ENCODE data around the gene KRTAP20-1.

DNA sequence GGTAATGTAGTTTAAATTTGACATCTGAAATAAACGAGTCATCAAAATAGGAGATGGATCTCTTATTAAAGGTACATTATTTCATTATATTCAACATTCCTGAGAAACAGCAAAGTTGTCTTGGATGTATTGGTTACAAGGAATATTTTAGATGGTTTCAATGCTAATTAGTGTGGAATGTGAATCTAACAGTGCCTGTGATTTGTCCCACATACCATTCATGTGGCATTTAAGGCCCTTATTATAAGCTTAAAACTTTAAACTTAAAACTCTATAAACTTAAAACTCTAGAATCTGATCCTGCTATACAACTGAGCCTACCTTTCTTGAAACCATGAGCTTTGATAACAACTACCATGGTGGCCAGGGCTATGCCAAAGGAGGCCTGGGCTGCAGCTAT is 15.4 kb upstream of the KRTAP20-1 start, which contains the start of gene KRTAP22-1:
- no peak for TF ChIP-seq ZNF274 (IDR thresholded peaks at IDR 0.05; ENCODE audit: low read depth, low read length)
- no peak for TF ChIP-seq YY1 (IDR thresholded peaks at IDR 0.05; ENCODE audit: insufficient read depth, insufficient read length)
- no peak for TF ChIP-seq SUZ12 (IDR thresholded peaks at IDR 0.05; ENCODE audit: extremely low read depth, insufficient read depth, insufficient read length)
